Measurements from ENCODE around the gene LRTM2.

DNA sequence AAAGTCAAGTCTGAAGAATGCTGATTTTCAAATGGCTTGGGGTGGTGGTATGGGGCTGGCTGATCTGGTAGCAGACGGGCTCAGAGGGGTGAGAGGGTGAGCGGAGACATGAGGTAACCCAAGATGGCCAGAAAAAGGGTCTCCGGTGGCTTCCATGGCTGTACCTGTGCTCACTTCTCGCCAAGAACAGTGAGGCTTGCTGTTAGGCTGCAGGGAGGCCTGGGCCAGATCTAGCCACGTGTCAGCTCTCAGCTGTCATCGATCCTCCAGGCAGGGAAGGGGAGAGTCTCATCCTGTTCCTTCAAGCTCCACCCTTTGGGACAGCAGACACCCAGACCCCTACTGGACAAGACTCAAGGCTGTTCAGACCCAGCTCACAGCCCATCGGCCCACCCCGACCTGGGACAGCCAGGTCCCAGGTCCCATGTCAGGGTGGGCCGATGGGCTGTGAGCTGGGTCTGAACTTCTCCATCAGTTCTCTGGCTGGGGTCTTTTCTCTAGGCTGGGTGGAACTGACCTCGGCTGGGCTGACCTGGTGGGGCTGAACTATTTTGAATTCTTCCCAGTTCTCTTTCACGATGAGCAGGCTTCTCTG lies 9.0 kb downstream of the LRTM2 start:
- TF ChIP-seq EZH2 (IDR thresholded peaks at IDR 0.05) (no peak), POLR2AphosphoS5 (IDR thresholded peaks at IDR 0.05; ENCODE audit: low read depth, low read length) (no peak), SIN3A (IDR thresholded peaks at IDR 0.05; ENCODE audit: low read depth) (no peak), FOSL1 (IDR thresholded peaks at IDR 0.05; ENCODE audit: low read depth) (no peak), ELF1 (IDR thresholded peaks at IDR 0.05; ENCODE audit: borderline replicate concordance, low read depth) (no peak), POLR2A (IDR thresholded peaks at IDR 0.05; ENCODE audit: borderline replicate concordance, extremely low read depth, insufficient read depth, insufficient read length) (no peak), SRF (IDR thresholded peaks at IDR 0.05; ENCODE audit: low read depth) (no peak)
- TF ChIP-seq, protein P1, sequence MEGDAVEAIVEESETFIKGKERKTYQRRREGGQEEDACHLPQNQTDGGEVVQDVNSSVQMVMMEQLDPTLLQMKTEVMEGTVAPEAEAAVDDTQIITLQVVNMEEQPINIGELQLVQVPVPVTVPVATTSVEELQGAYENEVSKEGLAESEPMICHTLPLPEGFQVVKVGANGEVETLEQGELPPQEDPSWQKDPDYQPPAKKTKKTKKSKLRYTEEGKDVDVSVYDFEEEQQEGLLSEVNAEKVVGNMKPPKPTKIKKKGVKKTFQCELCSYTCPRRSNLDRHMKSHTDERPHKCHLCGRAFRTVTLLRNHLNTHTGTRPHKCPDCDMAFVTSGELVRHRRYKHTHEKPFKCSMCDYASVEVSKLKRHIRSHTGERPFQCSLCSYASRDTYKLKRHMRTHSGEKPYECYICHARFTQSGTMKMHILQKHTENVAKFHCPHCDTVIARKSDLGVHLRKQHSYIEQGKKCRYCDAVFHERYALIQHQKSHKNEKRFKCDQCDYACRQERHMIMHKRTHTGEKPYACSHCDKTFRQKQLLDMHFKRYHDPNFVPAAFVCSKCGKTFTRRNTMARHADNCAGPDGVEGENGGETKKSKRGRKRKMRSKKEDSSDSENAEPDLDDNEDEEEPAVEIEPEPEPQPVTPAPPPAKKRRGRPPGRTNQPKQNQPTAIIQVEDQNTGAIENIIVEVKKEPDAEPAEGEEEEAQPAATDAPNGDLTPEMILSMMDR (IDR thresholded peaks at IDR 0.05 in 2 of 3, conservative IDR thresholded peaks at IDR 0.05 in 1 of 3; ENCODE audit: borderline replicate concordance in 1 of 3, insufficient read depth in 1 of 3, low read depth in 2 of 3, low read length in 2 of 3), result no peak
- TF ChIP-seq, protein P2, sequence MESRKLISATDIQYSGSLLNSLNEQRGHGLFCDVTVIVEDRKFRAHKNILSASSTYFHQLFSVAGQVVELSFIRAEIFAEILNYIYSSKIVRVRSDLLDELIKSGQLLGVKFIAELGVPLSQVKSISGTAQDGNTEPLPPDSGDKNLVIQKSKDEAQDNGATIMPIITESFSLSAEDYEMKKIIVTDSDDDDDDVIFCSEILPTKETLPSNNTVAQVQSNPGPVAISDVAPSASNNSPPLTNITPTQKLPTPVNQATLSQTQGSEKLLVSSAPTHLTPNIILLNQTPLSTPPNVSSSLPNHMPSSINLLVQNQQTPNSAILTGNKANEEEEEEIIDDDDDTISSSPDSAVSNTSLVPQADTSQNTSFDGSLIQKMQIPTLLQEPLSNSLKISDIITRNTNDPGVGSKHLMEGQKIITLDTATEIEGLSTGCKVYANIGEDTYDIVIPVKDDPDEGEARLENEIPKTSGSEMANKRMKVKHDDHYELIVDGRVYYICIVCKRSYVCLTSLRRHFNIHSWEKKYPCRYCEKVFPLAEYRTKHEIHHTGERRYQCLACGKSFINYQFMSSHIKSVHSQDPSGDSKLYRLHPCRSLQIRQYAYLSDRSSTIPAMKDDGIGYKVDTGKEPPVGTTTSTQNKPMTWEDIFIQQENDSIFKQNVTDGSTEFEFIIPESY (IDR thresholded peaks at IDR 0.05; ENCODE audit: extremely low read depth, insufficient replicate concordance, low read length), result no peak
